Neural cell (in vitro differentiated cells): ENCODE results near the gene PKM.

ENCODE experiments used
- EP300 ChIP-seq: fragments of 450-650 bp; conservative IDR thresholded peaks from 2 replicates; pipeline ENCODE4 v1.6.1; 2014; ENCODE audit warnings: antibody characterized with exemption, mild to moderate bottlenecking, moderate library complexity; ENCODE audit not compliant: poor library complexity, severe bottlenecking
- EZH2 ChIP-seq: fragments of 200-600, 300-800 bp; shearing (Covaris generic), sonication (generic); IDR thresholded peaks from 2 replicates; pipeline ENCODE4 v1.6.1; 2014; ENCODE audit warnings: antibody characterized with exemption, low read length, borderline replicate concordance, mild to moderate bottlenecking; ENCODE audit not compliant: insufficient read depth, poor library complexity, severe bottlenecking
- POLR2AphosphoS5 ChIP-seq: IDR thresholded peaks from 2 replicates; pipeline ENCODE4 v1.6.1; 2012
- RAD21 ChIP-seq: fragments of 450-650 bp; conservative IDR thresholded peaks from 2 replicates; pipeline ENCODE4 v1.6.1; 2014; ENCODE audit warnings: antibody characterized with exemption, mild to moderate bottlenecking, moderate library complexity
- TF ChIP-seq, protein P1 (sequence below): fragments of 450-650 bp; IDR thresholded peaks from 2 replicates; pipeline ENCODE4 v1.5.1; 2014; ENCODE audit warnings: antibody characterized with exemption, mild to moderate bottlenecking, moderate library complexity; ENCODE audit not compliant: poor library complexity, severe bottlenecking
- TF ChIP-seq, protein P2 (sequence below): IDR thresholded peaks from 2 replicates; pipeline ENCODE4 v1.6.1; 2012; ENCODE audit warnings: borderline replicate concordance

DNA sequence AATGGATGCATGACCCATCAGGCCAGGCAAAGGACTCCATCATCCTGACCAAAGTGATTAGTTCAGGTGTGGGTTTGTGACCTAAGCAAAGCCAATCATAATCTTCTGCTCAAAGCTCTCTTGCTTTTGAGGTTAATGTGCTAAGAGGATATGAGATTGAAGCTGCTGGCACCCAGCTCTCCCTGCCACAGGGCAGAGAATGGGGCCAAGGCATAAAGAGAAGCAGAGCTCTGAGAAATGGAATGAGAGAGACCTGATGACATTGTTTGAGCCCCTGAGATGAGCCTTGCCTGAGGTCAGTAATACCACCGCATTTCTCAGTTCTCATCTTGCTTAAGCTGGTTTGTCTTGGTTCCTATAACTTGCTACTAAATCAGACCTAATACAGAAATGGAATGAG is 47.7 kb upstream of the PKM start:
- TF ChIP-seq, protein P1, sequence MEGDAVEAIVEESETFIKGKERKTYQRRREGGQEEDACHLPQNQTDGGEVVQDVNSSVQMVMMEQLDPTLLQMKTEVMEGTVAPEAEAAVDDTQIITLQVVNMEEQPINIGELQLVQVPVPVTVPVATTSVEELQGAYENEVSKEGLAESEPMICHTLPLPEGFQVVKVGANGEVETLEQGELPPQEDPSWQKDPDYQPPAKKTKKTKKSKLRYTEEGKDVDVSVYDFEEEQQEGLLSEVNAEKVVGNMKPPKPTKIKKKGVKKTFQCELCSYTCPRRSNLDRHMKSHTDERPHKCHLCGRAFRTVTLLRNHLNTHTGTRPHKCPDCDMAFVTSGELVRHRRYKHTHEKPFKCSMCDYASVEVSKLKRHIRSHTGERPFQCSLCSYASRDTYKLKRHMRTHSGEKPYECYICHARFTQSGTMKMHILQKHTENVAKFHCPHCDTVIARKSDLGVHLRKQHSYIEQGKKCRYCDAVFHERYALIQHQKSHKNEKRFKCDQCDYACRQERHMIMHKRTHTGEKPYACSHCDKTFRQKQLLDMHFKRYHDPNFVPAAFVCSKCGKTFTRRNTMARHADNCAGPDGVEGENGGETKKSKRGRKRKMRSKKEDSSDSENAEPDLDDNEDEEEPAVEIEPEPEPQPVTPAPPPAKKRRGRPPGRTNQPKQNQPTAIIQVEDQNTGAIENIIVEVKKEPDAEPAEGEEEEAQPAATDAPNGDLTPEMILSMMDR = no peak
- TF ChIP-seq EZH2 (no peak), EP300 (no peak), POLR2AphosphoS5 (no peak), RAD21 (no peak)
- TF ChIP-seq, protein P2, sequence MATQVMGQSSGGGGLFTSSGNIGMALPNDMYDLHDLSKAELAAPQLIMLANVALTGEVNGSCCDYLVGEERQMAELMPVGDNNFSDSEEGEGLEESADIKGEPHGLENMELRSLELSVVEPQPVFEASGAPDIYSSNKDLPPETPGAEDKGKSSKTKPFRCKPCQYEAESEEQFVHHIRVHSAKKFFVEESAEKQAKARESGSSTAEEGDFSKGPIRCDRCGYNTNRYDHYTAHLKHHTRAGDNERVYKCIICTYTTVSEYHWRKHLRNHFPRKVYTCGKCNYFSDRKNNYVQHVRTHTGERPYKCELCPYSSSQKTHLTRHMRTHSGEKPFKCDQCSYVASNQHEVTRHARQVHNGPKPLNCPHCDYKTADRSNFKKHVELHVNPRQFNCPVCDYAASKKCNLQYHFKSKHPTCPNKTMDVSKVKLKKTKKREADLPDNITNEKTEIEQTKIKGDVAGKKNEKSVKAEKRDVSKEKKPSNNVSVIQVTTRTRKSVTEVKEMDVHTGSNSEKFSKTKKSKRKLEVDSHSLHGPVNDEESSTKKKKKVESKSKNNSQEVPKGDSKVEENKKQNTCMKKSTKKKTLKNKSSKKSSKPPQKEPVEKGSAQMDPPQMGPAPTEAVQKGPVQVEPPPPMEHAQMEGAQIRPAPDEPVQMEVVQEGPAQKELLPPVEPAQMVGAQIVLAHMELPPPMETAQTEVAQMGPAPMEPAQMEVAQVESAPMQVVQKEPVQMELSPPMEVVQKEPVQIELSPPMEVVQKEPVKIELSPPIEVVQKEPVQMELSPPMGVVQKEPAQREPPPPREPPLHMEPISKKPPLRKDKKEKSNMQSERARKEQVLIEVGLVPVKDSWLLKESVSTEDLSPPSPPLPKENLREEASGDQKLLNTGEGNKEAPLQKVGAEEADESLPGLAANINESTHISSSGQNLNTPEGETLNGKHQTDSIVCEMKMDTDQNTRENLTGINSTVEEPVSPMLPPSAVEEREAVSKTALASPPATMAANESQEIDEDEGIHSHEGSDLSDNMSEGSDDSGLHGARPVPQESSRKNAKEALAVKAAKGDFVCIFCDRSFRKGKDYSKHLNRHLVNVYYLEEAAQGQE = no peak
